K562 (cell line): Measurements from ENCODE around the gene BTAF1. TPM values are rescaled to one million over a fixed set of nuclear protein-coding genes. Genes with fewer than 3 reads are reported as not detected.

Experiments
- ATAC-seq: fragments of 200-7000 bp; cut with Tn5 transposase; 3 replicates; pipeline ENCODE4 v1.9.1; 2020; ENCODE audit warnings: moderate library complexity
- BruUV-seq: library from RNA; stranded (reverse); fragments of 400-500 nt; replicated peaks from 2 replicates; lab custom pipeline; 2021; lab: Mats Ljungman, UMichigan
- CTCF ChIA-PET: fragments of 300-600 bp; formaldehyde crosslinking; extraction: SDS; loops from one replicate; lab custom pipeline; 2021; ENCODE audit warnings: low intra/inter-chr PET ratio; lab: Yijun Ruan, JAX
- POLR2A ChIA-PET: fragments of 300-600, 350-650 bp; sonication (Branson Sonifier 250); formaldehyde crosslinking; extraction: SDS; loops from one replicate; lab custom pipeline; 2021; ENCODE audit warnings: antibody characterized with exemption, inconsistent platforms; lab: Yijun Ruan, JAX
- DNase-seq, 4 experiments: peaks; one replicate each; pipeline versions ENCODE4 v3.0.0 to v3.0.0-alpha.2; 2011 to 2018; ENCODE audit warnings: low spot score in 3 of 4, mixed read lengths in 3 of 4; ENCODE audit errors: extremely low read depth in 1 of 4
- FAIRE-seq: peaks from 2 replicates; lab custom pipeline; 2011; peaks lifted over from hg19 to GRCh38; lab: Jason Lieb, UNC
- H2AFZ ChIP-seq: 2 replicates; pipeline ENCODE4 v1.6.0; 2011; ENCODE audit warnings: low read depth, low read length, control low read depth, inconsistent platforms
- H3K27ac ChIP-seq: fragments of 200-600 bp; 3 replicates; pipeline ENCODE4 v1.8.0; 2011; ENCODE audit warnings: low read depth, mild to moderate bottlenecking, control low read depth, inconsistent platforms, low read length, moderate library complexity, mixed read lengths; ENCODE audit errors: extremely low read depth
- H3K27me3 ChIP-seq, 2 experiments: fragments of 300-600 bp in 1 of 2; 2 replicates in 1 of 2; 3 replicates in 1 of 2; pipeline versions ENCODE4 v1.6.0 to v1.8.0; 2011; ENCODE audit warnings: inconsistent platforms in 2 of 2, low read length in 2 of 2, mild to moderate bottlenecking in 1 of 2, mixed read lengths in 1 of 2, moderate library complexity in 1 of 2; ENCODE audit not compliant: control insufficient read depth in 2 of 2, insufficient read depth in 2 of 2
- H3K36me3 ChIP-seq: fragments of 300-600 bp; 3 replicates; pipeline ENCODE4 v1.8.0; 2011; ENCODE audit warnings: mild to moderate bottlenecking, low read length, inconsistent platforms; ENCODE audit not compliant: control insufficient read depth, insufficient read depth
- H3K4me1 ChIP-seq, 2 experiments: fragments of 200-600 bp in 1 of 2; replicated peaks in 1 of 2; 2 replicates in 1 of 2; 3 replicates in 1 of 2; pipeline versions ENCODE4 v1.5.1 to v1.8.0; 2011; ENCODE audit warnings: inconsistent platforms in 2 of 2, low read length in 2 of 2, mild to moderate bottlenecking in 1 of 2, mixed read lengths in 1 of 2, moderate library complexity in 1 of 2; ENCODE audit not compliant: control insufficient read depth in 2 of 2, insufficient read depth in 2 of 2
- H3K4me2 ChIP-seq: 2 replicates; pipeline ENCODE4 v1.6.1; 2011; ENCODE audit warnings: low read length, control low read depth, inconsistent platforms, mixed read lengths; ENCODE audit not compliant: insufficient read depth
- H3K4me3 ChIP-seq: fragments of 200-600 bp; sonication (generic), shearing (Covaris generic); 2 replicates; pipeline ENCODE4 v1.5.1; 2016; ENCODE audit warnings: control low read depth, inconsistent platforms
- H3K79me2 ChIP-seq: fragments of 200-600 bp; 3 replicates; pipeline ENCODE4 v1.8.0; 2011; ENCODE audit warnings: low read length, inconsistent platforms; ENCODE audit not compliant: control insufficient read depth, insufficient read depth
- H3K9ac ChIP-seq, 2 experiments: 2 replicates each; pipeline versions ENCODE4 v1.6.0 to v1.6.1; 2011; ENCODE audit warnings: low read depth in 2 of 2, low read length in 2 of 2, control low read depth in 1 of 2, inconsistent platforms in 1 of 2, mild to moderate bottlenecking in 1 of 2, mixed read lengths in 1 of 2; ENCODE audit not compliant: insufficient read depth in 1 of 2
- H3K9me1 ChIP-seq: one replicate; pipeline ENCODE4 v1.6.0; 2011; ENCODE audit warnings: inconsistent platforms, mild to moderate bottlenecking, low read length, moderate library complexity; ENCODE audit not compliant: control insufficient read depth, insufficient read depth
- H3K9me3 ChIP-seq: replicated peaks from 2 replicates; pipeline ENCODE4 v1.5.1; 2011; ENCODE audit warnings: low read depth, low read length, inconsistent platforms; ENCODE audit not compliant: control insufficient read depth, insufficient read depth
- H4K20me1 ChIP-seq: replicated peaks from 2 replicates; pipeline ENCODE4 v1.6.1; 2011; ENCODE audit warnings: low read length, inconsistent platforms, mixed read lengths; ENCODE audit not compliant: control insufficient read depth, insufficient read depth
- ARID3B ChIP-seq: fragments of 250-450 bp; sonication (Bioruptor Pico); IDR thresholded peaks from 2 replicates; pipeline ENCODE4 v1.4.0; 2020; ENCODE audit warnings: borderline replicate concordance
- HMG20B ChIP-seq: fragments of 250-450 bp; sonication (Bioruptor Pico); IDR thresholded peaks from 2 replicates; pipeline ENCODE4 v1.5.0; 2021; ENCODE audit warnings: mild to moderate bottlenecking
- KAT7 ChIP-seq: sonication (generic); formaldehyde crosslinking; IDR thresholded peaks from 2 replicates; pipeline ENCODE4 v1.8.0; 2022; ENCODE audit warnings: missing genetic modification reagents, mild to moderate bottlenecking, borderline replicate concordance
- POU5F1 ChIP-seq: fragments of 150-350 bp; IDR thresholded peaks from 2 replicates; pipeline ENCODE4 v1.6.1; 2014; ENCODE audit warnings: borderline replicate concordance, low read length, low read depth, mild to moderate bottlenecking; ENCODE audit not compliant: partially characterized antibody
- SREBF2 ChIP-seq: sonication (generic); formaldehyde crosslinking; IDR thresholded peaks from 2 replicates; pipeline ENCODE4 v1.4.0; 2020; ENCODE audit warnings: mild to moderate bottlenecking, missing genetic modification reagents
- SUPT5H ChIP-seq: fragments of 450-650 bp; IDR thresholded peaks from 2 replicates; pipeline ENCODE4 v1.6.1; 2016
- ZNF175 ChIP-seq: fragments of 200-800 bp; sonication (Bioruptor generic); IDR thresholded peaks from 2 replicates; pipeline ENCODE4 v1.6.1; 2016; ENCODE audit warnings: low read depth, mild to moderate bottlenecking, missing genetic modification characterization, missing compliant biosample characterization
- ZNF318 ChIP-seq, 2 experiments: fragments of 450-650 bp; IDR thresholded peaks; 2 replicates each; pipeline ENCODE4 v1.6.1; 2016; ENCODE audit warnings: mild to moderate bottlenecking in 2 of 2, borderline replicate concordance in 1 of 2, low read depth in 1 of 2, moderate library complexity in 1 of 2
- WGBS: fragments of 100-300 bp; shearing (Covaris generic); methylation state at CpG from one replicate; pipeline ENCODE4 v1.1.6; 2016; ENCODE audit warnings: low coverage, mixed read lengths; ENCODE audit not compliant: insufficient coverage; ENCODE audit errors: missing lambda C conversion rate; 5-methylcytosine and 5-hydroxymethylcytosine counted together
- in situ Hi-C: fragments of 300-500 bp; cut with MboI; formaldehyde crosslinking; loops from 4 replicates; pipeline ENCODE4 v1.15.0; 2018; ENCODE audit warnings: inconsistent platforms, mixed read lengths
- intact Hi-C: fragments of 100-400 bp; cut with micrococcal nuclease; formaldehyde crosslinking; loops from 2 replicates; pipeline ENCODE4 v1.14.2; 2022
- polyA plus RNA-seq, 8 experiments: library from polyadenylated mRNA; depleted of rRNA in 4 of 8; stranded (reverse) in 5 of 8; unstranded in 3 of 8; fragments of >200 nt; fragmentation: Nextera tagmentation in 2 of 8; fragmentation: Illumina TruSeq in 1 of 8; extraction: Ambion mirVana in 2 of 8; extraction: Trizol in 1 of 8; gene quantifications; 2 replicates each; pipeline versions ENCODE4 v1.2.1 to v1.2.3, GENCODE V29; 2011 to 2014; ENCODE audit warnings: inconsistent platforms in 1 of 8, missing spikeins in 1 of 8
- total RNA-seq, 7 experiments: library from RNA; depleted of rRNA in 6 of 7; stranded (reverse); fragments of >200 nt in 6 of 7; fragmentation: Illumina TruSeq in 2 of 7; extraction: Trizol in 2 of 7; gene quantifications; 2 replicates each; pipeline versions ENCODE4 v1.2.1 to v1.2.3, GENCODE V29; 2011 to 2021; ENCODE audit warnings: low replicate concordance in 1 of 7

The BTAF1 gene
- total and polyA plus RNA-seq, 9 of the 15 experiments (the other 6 are each of a cell fraction or from before 2014, with no cell fraction given) = 6.6 to 70.7 (median 30.5) TPM

DNA sequence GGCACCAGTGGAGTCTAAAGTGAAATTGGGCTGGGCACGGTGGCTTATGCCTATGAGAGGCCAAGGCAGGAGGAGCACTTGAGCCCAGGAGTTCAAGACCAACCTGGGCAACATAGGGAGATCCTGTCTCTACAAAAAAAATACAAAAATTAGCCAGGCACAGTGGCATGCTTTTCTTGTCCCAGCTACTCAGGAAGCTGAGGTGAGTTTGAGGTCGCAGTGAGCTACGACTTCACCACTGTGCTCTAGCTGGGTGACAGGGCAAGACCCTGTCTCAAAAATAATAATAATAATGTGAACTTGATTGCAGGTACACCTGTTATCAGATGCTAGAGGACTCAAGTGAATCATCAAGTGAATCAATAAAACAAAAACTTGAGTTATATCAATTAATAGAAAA is 108.0 kb downstream of the BTAF1 start:
- intact Hi-C loops = no loop called here
- CTCF ChIA-PET = no interaction called here
- BruUV-seq = no TSS peak
- TF ChIP-seq HMG20B (CRISPR knock-in tag) = no peak
- TF ChIP-seq ARID3B = no peak
- TF ChIP-seq SUPT5H = no peak
- TF ChIP-seq SREBF2 (CRISPR knock-in tag) = no peak
- no peak for TF ChIP-seq POU5F1
- TF ChIP-seq KAT7 (CRISPR knock-in tag) = no peak
- TF ChIP-seq ZNF175 (CRISPR knock-in tag) = no peak
- no peak for TF ChIP-seq ZNF318 (IDR thresholded peaks at IDR 0.05; ENCODE audit: borderline replicate concordance in 1 of 2, low read depth in 1 of 2)

More for the DNA sequence above, 108.0 kb downstream of the BTAF1 start:
- Histone ChIP-seq H3K36me3 (peaks cover 60% of the 10 kb centered on the region), H2AFZ (no peak overlapping the region), H3K9me3 (no peaks in the 10 kb centered on the region), H3K9ac (no peak overlapping the region), H4K20me1 (no peaks in the 10 kb centered on the region), H3K4me3 (no peak overlapping the region), H3K27ac (no peak overlapping the region), H3K27me3 (no peaks in the 10 kb centered on the region), H3K4me2 (no peak overlapping the region), H3K79me2 (no peaks in the 10 kb centered on the region), H3K4me1 (peaks cover 0 to 18% of the 10 kb centered on the region in 2 experiments; a peak in 4 of 5 replicates), H3K9me1 (peaks cover 3% of the 10 kb centered on the region)
- ATAC-seq (no peak), FAIRE-seq (no peak), DNase-seq (no peak)
- POLR2A ChIA-PET = no interaction called here
- WGBS = 86% methylated on average over 3 of the region's 3 CpGs
- in situ Hi-C loops = no loop called here
